Stimulated activated CD8-positive, alpha-beta memory T cell treated with anti-CD3 and anti-CD28 coated beads, Interleukin-2, amount 100 ng/mL, for 1 hour (primary cell): ENCODE measurements around the gene MAP1B.

Experiments
- DNase-seq, 2 donors: peaks; one replicate each; pipeline ENCODE4 v3.0.0-alpha.2; 2020; ENCODE audit warnings: low read depth in 2 of 2

Gene MAP1B

GRCh38 chr5:72096602-72097188 is 10.6 kb upstream of the MAP1B start:
- DNase-seq, result no peak

GRCh38 chr5:72101828-72102227 is 5.4 kb upstream of the MAP1B start:
- DNase-seq, result no peak

GRCh38 chr5:72106817-72107130 is 501 bp upstream of the MAP1B start:
- DNase-seq, result no peak

DNA sequence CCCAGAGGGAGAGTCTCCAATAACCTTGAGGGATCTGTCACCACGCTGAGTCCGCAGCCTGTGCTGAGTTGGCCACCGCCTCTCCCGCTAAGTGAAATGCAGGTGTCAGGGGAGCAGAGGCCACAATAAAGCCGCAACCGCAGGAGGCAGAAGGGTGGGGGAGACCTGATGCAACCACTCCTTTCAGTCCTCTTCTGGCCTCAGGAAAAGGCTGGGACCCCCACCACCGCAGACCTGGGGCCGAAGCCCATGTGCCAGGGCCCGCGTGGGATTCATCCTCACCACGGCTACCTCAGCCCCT is 576 bp downstream of the MAP1B start:
- no peak for DNase-seq

DNA sequence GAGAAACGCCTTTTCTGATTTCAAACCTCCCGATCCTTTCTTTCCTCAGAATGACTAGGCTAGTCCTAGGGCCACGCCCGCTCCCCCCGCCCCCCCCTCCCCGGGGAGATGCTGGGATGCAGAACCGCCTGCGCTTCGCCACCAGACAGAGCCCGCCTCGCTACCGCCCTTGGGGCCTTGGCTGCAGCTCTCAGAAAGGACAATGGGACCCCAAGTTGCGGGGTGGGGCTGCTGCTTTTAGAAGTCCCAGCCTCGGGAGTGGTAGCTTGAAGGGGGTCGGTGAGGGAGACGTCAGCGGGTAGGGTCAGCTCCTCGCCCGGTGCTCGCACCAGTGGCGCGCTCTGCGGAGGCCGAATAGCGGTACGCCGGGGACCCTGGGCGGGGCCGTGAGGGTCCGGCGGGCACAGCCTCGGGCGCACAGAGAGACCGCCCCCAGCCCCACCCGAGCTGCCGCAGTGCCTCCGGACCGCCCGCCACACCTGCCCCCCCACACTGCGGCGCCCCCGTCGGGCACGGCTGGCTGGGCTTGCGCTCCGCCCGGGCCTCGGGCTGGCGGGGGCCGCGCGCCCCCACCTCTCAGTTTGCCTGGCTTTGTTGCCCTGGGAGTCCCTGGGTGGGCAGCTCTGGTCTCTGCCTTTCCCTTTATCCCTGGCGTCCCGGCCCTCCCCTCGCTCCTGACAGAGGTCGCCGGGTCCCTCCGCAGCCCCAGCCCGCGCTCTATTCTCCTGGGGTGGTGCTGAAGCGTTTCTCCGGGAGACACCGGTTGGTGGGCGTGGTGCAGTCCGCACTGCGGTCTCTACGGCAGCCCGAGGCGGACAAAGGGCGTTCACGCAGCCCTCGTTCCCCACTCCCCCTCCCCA is 1.2 kb downstream of the MAP1B start:
- DNase-seq, result no peak

DNA sequence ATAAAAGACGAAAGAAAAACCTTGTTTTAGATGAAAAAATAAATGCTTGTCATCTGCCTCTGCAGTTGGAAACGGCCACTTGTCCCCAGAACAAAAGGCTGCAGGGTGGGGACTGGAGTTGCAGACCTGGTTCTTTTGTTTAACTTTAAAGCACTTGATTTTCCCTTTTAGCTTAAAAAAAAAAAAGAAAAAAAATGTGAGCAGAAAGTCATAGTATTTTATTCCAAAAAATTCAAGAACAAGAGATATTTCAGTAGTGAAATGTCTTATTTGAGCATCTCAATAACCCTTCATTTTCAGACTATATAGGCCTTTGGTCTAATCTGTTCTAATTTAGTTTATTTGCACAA is 1.8 kb downstream of the MAP1B start:
- no peak for DNase-seq

DNA sequence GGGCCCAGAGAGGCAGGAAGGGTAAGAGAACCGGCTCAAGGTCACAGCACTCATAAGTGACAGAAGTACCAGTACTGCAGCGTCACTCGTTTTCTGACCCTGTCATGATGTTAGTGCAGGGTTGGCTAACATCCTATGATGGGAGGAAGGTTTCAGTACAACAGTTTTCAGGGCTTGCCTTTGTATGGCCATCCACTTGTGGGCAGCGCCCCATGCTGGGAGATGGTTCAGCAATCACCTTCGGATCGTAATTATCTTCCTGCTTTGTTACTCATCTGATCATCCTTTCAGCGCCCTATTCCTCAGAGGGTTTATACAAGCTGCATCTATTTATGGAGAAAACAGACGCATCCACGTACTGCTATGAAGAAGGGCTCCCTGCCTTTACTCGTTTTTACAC is 2.4 kb downstream of the MAP1B start:
- DNase-seq, result no peak

DNA sequence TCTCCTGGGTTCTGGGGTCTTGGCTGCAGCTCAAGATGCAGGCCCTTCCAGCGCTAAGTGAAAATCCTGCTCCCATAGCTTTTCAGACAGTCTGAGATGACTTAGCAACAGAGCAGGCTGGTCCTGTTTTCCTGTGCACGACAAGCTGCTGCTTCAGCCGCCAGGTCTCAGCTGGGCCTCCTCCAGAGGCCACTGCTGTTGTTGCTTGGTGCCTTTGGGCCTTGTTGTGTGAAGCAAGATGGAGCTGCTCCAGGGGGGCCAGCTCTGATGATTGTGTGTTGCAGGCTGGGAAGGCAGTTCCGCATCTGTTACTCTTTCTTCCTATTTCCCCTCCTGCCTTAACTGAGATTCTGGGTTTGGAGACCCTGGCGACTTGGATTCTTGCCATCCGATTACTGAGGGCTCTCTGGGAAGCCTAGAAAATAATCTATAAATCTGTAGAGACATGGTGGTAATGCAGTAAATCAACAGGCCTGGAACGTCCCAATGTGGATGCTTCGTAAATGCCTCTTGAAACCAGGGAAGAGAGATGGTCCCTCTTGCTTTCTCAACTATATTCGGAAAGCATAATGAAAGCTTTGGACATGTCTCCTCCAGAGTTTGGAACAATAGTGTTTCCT is 3.2 kb downstream of the MAP1B start:
- DNase-seq, result no peak

- DNase-seq, result no peak
These were observed 5.1 kb downstream of the MAP1B start for GRCh38 chr5:72112389-72112788.

GRCh38 chr5:72114629-72115028 is 7.4 kb downstream of the MAP1B start:
- DNase-seq, result no peak

DNA sequence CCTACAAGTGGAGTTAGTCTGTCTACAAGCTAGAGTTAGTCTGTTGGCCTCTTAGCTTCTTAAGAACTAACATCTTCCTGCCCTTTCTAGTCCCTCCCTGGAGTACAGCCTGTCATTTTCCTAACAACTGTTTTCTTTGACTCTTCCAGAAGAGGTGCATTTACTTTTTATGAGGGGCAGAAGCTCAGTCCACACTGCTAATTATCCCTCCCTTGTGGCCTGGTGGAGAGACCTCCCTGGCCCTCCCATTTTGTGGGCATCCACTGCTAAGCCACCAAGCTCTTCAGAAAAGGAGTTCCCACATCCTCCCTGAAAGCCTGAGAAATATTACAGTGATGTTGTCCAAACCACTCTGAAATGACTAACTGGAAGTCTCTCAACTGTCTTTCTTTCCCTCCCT is 8.0 kb downstream of the MAP1B start:
- no peak for DNase-seq

DNA sequence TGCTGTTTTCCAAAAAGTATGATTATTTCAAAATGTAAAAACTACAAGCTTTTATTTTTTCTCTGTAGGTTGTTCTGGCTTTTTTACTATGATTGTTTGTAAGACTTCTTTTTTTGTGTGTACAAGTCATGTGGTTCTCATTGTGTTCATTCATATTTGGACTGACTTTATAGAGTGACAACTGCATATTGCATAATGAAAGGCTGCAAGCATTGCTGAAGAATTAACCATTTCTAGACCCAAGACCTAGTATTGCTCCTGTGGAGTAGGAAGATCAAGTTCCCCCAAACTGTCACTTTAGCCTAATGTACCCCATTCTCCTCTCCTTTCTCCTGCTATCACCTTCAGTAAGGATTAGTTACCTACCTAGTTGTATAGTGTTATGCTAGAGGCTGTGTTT is 10.0 kb downstream of the MAP1B start:
- no peak for DNase-seq

DNA sequence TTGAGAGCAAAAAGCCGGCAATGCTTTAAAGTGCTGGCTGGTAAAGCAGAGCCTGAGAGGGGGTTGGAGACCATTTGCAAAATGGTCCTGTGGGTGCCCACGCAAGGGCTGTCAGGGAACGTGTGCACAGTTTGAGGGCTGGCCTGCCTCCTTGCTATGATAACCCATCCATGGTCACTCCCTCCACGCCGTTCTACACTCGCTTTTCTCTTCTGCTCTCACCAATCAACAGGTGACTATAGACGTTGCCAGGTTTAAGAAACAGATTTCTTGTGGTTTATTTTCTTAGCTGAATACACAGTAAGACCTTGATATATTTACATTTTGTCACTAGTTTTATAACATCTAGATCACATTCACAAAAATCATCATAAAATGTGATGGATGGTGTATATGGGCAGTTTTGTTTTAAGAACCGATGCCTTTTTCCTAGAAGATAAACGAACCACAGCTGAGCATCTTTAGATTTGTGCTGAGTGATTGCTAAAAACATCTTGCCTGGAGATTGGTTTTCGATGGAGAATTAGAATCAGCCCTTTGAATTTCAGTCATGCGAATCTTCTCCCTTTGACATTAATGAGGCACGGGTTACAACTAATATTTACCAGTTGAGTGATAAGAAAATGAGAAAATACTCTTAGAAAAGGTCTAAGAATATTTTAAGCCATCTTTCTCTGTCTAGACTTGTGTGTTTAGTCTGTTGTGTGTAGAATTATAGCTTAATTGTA is 13.9 kb downstream of the MAP1B start:
- DNase-seq, result no peak

GRCh38 chr5:72121780-72122445 is 14.6 kb downstream of the MAP1B start:
- no peak for DNase-seq

DNA sequence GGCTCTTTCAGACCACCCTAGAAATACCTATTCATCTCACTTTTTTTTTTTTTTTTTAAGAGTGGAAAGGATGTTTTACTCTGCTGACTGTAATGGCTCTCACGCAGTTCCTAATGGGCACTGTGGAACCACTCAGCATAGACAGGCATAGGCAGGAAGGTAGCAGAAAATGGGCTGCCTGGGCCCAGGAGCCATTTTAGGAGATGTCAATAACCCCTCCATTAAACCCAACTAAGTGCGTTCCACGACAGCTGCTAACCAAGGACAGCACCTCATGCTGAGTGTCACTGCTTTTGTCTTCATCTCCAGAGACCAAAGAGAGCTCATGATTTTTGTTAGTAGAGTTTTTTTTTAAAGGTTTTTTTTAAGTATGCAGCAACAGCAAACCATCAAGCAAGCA is 15.3 kb downstream of the MAP1B start:
- no peak for DNase-seq

DNA sequence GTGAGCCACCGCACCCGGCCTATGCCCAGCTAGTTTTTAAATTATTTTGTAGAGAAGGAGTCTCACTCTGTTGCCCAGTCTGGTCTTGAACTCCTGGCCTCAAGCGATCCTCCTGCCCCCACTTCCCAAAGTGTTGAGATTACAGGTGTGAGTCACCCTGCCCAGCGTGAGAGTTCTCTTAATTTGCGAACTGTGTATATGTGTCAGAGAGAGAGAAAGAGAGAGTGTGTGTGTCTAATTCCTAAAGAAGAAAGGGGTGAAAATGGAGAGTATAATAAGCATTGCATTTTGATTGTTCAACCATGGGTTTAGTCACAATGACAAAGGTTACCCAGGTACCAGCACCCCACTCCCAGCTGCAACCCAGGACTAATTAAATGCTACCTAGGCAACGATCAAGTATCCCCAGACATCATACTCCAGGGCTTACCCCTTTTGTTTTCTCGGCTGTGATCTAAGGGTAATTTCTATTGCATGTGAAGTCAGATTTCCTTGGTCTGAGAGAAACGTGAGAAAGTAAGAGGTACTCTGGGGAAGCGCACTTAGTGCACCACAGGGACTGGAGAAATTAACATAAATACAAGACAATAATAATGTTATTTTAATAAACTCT is 16.6 kb downstream of the MAP1B start:
- no peak for DNase-seq

GRCh38 chr5:72125271-72125940 is 18.1 kb downstream of the MAP1B start:
- no peak for DNase-seq

- no peak for DNase-seq
These were observed 18.8 kb downstream of the MAP1B start for GRCh38 chr5:72125941-72126620.

DNA sequence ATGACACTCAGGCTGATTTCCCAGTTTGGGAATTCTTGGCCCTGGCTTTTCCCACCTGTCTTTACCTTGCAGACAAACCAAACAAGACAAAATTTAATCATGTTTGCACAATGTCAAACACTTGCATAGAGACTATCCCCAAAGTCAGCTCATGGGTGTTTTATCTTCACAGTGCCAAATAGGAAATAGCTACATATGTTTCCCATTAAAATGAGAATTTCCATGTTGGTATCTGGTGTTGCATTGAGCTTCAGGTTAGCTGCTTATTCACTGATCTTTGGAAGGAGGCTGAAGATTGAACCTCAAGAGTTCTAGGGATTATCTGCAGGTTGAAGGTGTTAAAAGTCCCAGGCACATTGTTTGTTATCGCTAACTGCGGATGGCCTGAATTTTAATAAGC is 19.5 kb downstream of the MAP1B start:
- DNase-seq, result no peak

GRCh38 chr5:72129725-72130124 is 22.4 kb downstream of the MAP1B start:
- no peak for DNase-seq

DNA sequence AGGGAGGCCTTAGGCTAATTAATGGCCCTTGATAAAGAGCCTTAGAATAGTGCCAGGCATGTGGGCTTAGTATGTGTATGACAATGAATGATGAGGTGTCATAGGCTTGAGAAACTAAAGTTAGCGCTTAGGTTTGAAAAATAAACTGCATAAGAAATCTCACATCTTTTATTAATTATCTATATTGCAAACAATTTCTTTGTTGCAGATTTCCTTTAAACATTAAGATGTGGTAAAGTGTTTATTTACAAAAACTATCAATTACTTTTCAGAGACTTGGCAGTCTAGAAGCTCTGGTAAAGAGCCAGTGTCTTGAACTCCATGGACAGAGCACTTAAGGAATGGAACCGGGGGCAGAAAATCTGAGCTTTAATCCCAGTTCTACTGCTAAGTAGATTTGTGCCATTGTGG is 23.1 kb downstream of the MAP1B start:
- DNase-seq, result no peak
